ENCODE measurements around the gene SUCLA2.
"Not testable (repeated sequence)": the region's sequence is repeated elsewhere in the genome, so short reads cannot be mapped to it uniquely, and the experiment has no call there.

Gene SUCLA2

DNA sequence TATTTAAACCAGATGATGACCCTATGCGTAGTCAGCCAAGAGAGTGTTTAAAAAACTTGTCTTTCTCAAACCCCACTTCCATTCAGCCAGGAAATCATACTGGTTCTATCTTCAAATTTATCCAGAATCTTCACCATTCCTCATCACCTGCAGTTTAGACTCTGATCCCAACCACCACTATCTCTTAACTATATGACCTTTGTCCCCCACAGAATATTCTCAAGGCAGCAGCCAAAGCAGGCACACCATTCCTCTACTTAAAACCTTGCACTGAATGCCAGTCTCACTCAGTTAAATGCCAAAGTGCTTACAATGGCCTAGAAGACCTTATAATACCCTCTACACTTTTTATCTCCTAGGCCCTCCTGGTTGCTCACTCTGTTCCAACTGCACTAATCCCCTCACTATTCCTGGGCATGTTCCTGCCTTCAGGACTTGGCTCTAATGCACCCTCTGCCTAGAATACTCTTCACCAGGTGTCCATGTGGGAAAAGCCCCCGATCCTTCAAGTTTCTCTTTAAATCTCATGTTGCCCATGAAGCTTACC, 10.1 kb downstream of the SUCLA2 start:
- DNase-seq = no peak

DNA sequence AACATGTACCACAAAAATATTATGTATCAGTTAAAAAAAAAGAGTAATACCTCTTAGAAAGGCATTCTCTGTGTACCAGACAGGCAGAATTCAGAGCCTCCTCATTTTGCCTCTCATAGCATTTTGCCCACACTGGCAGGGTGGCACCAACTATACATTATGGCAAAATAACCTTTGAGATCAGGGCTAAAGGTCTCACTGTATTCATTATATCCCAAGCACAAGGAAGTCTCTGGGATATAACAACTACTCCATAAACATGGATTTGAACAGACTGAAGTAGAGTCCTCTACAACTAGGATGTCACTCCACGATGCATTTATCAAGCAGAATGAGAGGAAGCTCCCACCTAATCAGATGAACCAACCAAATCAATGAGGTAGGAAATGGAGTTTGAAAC, 10.6 kb downstream of the SUCLA2 start:
- no peak for DNase-seq

DNA sequence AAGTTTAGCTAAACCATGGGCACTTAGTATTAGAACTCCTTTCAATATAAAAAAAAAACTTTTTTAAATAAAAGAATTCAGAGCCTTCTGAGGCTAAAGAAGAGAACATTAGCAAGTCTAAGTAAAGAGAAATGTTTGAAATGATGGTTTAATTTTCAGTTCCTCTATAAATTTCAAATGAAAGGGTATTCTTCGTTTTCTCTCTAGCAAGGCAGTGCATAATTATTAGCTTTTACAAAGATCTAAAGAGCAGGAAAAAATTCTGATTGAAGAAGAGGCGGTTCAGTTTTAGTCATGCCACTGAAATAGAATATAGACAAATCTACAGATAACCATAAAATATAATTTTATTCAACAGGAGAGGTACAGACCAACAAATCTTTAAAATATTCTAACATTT, 18.0 kb downstream of the SUCLA2 start:
- DNase-seq = no peak

DNA sequence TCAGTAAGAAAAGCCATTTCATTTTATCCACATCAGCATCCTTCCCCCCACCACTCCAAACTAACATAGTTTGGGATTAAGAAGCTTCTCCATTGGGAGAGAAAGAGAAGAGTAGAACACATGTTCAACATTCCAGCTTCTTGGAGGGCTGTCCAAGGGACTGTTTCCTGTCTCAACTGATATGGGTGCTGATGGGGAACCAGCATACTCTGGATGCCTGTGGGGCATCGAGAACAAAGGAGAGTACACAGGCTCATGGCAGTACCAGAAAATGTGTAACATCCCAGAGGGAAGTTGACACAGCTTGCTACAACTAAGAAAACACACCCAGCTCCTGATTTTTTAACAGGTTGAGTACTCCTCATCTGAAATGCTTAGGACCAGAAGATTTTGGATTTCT, 24.7 kb downstream of the SUCLA2 start:
- no peak for DNase-seq

DNA sequence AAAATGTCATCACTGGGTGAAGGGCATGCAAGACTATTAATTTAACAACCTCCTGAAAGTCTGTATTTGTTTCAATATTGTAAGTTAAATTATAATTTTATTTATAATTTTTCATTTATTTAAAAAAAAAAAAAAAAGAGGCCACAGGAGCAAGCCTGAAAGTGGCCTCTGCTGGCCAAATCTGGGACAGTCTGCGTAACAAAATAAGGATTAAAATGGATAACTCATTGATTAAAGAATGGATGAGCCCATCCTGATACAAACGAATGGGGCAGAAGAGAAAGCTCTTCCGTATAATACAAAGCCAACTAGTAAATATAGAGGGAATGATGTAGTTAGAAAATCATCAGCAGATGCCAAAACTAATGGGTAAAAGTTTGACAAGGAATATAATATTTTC, 36.2 kb downstream of the SUCLA2 start:
- DNase-seq = no peak

DNA sequence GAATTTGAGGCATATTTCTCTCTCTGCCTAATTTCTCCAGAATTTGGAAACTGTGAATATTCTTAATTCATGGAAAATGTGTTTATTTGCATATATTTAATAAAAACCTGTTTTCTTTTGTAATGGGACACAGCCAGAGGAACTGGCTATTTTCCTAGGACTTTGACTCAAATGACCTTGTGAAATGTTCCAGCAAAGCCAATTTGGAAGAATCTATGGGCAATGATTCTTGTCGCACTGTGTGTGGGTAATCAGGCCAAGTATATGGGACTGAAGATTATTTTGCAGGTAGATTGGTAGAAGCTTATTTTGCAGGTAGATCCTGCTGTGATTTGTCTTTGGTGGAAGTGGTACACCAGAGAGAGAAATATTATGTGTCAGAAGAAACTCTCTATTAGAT, 38.8 kb downstream of the SUCLA2 start:
- DNase-seq = no peak

DNA sequence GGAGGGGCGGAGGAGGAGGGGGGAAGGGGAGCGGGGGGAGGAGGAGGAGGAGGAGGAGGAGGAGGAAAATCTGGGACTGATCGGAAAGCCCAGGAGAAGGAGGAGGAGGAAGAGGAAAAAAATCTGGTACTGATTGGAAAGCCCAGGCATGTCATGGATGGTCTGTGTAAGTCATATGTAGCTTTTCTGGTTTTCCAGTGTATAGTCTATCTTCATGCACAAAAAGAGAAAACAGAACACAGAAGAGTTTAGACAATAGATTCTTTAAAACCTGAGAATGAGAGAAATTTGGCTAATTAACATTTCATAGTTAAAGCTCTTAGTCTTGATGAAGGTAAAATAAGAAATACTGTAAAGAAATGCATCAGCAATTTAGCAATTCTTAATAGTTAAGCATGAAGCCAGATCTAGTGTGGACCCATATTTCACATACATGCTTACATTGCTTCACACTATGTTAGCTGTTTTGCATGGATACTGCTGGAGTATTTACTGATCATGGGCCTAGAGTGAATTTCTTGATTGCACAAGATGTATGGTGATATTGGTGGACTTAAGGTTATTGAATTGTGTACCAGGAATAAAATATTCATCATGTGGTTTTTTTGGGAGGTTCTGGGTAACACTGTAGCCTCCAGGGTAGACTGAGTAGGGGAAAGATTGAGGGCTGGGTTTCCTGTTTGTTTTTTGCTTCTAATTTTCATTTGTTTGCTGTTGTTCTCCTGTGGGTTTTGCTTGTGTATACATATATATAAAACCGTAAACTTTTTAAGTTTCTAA, 41.4 kb downstream of the SUCLA2 start:
- DNase-seq = no peak

DNA sequence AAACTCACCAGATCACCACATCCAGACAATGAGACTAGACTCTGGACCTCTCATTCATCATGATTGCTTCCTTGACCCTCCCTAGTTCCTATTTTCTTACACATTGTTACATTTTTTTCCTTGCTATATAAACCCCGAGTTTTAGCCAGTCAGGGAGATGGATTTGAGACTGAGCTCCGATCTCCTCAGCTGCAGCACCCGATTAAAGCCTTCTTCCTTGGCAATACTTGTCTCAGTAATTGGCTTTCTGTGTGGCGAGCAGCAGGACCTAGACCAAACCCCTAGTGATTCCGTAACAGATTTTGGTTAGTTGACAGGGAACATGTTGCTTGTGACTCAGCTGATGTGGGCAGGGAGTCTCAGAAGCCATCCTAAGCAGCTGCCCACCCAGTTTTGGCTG, 44.0 kb downstream of the SUCLA2 start:
- no peak for DNase-seq

DNA sequence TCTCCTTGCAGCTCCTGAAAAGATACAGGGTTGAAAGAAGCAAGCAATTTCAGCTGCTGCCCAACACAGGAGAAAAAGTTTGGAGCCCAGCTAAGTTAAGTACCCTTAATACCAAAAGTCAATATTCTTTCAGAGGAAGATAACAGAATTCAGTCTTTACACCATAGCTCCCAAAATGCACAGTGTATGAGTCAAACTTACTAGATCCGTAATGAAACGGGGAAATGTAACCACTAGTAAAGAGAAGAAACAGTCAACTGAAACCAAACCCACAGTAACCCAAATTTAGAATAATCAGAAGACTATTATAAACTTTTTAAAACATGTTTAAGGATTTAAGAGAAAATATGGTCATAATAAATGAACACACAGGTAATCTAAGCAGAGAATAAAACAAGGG, 45.2 kb downstream of the SUCLA2 start:
- no peak for DNase-seq

DNA sequence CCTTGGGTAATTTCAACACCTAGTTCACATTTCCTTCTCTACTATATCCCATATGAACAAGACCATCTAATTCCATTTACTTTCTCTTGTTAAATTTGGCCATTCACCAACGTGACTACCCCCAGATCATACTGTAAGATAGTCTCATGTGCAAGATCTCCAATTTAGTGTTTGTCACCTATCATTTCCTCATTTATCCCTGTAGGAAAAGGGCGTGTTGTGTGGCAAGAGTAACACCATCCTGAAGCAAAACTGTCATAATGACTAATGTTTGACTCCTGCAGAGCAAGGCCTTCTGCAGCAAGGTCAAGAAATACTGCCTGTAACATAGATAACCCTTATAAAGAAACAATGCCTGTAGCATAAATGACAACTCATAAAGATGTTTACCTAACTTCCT, 51.3 kb downstream of the SUCLA2 start:
- DNase-seq = no peak

DNA sequence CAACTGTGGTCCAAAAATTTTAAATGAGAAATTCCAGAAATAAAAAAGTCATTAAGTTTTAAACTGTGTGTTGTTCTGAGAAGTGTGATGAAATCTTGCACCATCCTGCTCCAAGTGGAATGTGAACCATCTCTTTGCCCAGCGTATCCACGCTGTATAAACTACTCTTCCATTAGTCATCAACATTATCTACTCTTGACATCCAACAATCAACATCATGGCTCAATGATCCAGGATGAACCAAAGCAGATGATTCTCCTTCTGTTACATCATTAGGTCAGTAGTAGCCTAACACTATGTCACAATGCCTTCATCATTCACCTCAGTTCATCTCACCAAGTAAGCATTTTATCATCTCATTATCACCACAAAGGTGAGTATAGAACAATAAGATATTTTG, 55.3 kb downstream of the SUCLA2 start:
- no peak for DNase-seq

DNA sequence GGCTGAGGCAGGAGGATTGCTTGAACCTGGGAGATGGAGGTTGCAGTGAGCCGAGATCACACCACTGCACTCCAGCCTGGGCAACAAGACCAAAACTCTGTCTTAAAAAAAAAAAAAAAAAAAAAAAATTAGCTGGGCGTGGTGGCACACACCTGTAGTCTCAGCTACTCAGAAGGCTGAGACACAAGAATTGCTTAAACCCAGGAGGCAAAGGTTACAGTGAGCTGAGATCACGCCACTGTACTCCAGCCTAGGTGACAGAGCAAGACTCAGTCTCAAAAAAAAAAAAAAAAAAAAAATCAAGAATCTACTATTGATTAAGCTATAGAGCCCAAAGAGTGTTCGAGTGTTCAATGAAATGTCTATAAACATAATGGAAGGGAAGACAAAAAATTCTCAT, 55.9 kb downstream of the SUCLA2 start:
- not testable (repeated sequence) for DNase-seq

DNA sequence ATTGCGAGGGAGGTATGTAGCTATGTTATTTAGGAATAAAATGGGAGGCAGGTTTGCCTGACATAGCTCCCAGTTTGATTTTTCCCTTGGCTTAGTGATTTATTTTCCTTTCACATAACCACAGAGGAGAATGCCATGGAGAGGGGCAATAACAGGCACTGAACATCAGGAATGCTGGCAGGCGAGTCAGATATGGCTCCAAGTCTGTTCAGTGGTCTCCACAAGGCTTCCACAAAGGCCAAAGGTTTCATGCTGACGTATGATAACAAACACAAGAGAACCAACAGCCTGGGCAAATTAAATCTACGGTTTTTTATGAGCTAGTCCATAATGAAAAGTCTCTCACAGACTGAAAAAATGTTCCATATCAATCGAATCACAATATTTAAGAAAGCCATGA, 66.7 kb downstream of the SUCLA2 start:
- no peak for DNase-seq

DNA sequence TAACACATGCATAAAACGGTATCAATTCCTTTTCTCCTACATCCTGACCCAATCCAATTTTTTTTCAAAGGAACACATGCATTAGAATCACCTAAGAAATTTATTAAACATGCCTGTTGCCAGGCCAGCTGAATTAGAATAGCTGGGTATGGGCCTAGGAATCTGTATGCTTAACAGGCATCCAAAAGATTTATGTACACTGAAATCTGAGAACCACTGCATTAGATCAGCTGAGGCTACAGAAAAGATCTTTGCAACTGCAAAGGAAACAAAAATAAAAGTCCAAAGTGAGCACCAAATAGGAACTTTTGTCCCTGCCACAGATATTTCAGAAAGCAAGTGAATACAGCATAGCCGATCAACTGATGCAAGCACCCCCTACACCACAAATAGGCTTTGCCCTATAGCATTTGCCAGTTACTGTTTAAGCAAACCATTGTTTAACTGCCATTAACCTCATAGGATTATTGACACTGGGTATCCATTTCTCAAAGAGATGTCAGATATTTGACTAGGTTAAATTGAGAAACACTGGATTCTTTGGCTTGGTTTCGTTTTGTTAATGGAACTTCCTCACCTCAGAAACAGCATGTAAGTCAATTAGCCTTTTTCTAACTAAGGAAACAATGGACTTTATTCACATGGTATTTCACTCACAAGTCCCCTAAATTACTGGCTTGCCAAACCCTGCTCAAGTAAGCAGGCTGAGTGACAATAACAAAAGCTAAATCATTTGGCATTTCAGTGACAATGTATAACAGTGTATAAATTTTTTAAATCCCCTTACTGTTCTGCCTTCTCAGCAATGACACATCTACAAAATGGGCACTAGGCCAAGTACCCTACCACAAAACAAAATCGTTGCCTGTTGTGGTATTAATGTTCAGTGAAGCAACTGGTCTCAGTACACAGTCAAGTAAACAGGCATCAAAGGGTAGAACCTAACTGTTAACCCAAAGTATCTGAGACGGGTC, 67.8 kb downstream of the SUCLA2 start:
- DNase-seq = no peak

DNA sequence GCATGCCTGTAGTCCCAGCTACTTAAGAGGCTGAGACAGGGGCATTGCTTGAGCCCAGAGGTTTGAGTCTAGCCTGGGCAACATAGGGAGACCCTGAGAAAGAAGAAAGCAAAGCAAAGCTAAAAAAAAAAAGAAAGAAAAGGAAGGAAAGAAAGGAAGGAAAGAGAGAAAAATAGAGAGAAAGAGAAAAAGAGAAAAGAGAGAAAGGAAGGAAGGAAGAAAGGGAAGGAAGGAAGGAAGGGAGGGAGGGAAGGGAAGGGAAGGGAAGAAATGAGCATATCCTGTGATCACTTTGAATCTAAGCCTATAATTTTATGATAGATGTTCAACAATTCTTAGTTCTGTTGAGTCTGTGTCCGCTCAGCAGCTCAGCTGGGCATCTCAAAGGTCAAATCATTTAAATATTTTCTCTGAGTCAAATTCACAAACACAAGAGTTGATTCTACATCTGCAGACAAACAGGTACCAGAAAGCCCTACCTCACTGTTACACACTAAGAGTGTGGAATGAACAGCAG, 70.4 kb downstream of the SUCLA2 start:
- DNase-seq = no peak

DNA sequence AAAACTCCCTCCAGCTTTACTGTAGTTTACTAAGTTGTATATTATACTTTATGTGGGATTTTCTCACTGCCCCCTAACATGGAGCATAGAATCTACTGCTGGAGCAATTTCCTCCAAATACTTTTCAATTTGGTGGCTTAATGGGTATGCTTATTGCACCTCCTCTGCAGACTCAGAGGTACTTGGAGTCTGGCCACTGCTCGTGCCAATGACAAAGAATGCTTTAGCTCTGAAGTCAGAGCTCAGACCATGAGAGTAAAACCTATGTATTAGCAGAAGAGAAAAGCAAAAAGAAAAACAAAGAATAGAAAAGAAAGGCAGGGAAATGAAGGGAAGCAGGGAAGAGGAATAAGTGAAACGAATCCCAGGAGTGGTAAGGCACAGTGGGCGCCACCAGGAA, 71.9 kb downstream of the SUCLA2 start:
- DNase-seq = no peak

DNA sequence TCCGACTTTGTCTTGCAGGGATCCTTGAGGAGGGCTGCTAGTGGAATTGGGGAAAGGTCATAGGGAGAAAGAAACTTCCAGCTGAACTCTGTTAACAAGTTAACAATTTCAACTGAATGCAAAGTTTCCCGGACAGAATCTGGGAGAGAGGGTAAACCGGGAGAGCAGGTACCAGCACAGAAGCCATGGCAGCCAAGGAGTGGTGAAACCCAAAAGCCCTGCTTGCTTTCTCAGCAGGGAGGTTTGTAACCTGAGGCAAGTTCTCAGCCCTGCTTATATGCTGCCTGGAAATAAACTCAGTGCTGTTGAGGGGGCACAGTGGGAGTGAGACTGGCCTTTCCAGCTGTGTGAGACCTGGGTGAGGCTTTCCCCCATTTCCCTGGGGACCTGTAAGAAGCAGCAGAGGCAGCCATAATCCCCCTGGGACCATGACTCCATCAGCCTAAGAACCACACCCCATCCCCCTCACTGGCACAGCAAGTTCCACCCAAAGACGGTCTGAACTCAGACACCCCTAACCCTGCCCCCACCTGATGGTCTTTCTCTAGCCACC, 84.0 kb downstream of the SUCLA2 start:
- no peak for DNase-seq

DNA sequence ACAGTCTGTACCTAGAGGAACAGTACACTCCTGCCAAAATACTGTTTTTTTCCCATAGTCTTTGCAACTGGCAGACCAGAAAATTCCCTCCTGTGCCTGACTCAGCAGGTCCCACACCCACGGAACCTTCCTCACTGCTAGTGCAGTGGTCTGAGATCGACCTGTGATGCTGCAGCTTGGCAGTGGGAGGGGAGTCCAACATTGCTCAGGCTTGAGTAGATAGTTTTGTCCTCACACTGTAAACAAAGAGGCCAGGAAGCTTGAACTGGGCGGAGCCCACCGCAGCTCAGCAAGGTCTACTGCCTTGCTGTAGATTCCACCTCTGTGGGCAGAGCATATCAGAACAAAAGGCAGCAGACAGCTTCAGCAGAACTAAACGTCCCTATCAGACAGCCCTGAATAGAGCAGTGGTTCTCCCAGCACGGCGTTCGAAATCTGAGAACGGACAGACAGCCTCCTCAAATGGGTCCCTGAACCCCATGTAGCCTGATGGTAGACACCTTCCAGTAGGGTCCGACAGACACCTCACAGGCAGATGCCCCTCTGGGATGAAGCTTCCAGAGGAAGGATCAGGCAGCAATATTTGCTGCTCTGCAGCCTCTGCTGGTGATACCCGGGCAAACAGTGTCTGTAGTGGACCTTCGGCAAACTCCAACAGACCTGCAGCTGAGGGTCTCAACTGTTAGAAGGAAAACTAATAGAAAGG, 92.7 kb downstream of the SUCLA2 start:
- no peak for DNase-seq

DNA sequence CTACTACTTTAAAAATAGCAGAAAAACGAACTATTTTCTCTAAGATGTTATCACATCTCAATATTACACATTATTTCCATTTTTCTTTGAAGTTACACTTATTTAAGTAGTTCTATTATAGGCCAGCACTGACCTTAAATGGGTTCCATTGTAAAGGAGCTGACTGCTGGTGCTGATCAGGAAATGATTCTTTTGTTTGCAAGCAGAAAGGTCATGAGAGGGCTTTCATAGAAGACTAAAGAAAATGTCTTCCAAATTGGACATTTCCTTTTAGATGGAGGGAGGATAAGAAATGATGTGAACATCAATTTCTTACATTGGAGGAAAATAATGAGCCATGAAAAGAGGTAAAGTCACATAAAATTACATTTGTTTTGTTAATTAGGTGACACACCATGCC, 96.2 kb downstream of the SUCLA2 start:
- no peak for DNase-seq

DNA sequence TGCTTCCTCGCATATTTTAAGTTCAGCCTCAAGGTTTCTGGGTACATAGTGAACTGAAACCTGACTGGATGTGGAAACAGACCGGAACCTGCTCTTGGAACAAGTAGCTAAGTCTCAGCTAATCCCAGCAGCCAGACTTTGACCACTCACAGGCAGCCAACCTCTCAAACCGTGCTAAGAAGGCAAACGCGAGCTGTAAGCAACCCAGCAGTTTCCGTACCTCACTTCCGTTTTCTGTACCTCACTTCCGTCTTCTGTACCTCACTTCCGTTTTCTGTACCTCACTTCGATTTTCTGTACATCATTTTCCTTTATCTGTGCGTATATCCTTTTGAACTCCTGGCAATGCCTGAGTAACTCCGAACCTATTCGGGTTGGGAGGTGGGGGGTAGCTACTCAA, 96.8 kb downstream of the SUCLA2 start:
- DNase-seq = no peak

DNA sequence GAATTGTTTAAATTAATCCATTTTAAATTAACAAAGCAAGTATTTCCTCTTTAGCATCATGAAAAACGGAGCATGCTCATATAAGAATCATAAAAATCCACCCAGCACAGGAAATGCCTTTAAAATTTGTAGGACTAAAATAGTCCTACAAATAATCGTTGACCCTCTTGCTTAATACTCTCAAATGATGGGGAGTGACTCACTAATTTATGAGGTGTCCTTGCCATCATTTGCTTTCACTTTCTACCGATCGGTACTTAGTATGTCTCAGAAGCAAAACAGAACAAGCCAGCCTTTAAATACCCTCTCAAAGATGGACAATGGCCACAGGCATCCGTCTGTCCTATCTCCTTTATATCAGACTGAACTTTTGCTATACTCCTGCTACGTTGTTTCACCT, 97.2 kb downstream of the SUCLA2 start:
- no peak for DNase-seq

DNA sequence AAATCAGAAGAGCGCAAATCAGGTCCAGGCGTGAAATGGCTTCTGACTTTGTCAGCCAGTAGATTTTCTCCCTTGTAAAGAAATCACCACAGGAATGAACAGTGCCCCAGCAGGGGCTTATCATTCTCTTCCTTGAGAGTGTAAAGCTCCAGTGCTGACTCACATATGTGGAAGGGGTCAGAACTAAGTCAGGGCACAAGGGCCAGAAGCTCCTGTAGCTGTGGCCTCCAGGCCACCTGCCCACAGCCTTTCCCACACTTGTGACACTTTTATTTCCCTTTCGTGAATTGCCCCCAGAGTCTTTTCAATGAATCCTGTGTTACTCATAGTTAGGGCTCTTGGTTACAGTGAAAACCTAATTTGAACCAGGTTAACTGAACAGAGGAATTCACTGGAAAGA, 99.6 kb downstream of the SUCLA2 start:
- DNase-seq = no peak

DNA sequence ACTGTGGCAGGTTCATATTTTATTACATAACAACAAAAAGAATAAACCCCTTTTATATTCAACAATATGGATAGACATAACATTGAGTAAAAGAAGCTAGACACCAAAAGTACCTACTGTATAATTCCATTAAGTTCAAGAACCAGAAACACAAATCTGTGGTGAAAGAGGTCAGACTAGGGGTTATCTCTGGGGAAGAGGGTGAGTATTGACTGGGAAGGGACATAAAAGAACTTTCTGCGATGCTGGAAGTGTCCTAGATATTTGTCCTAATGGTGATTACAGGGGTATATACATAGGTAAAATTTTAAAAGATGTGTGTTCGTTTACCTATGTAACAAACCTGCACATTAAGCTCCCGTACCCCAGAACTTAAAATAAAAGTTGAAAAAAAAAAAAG, 103.0 kb downstream of the SUCLA2 start:
- DNase-seq = no peak

Measured in NCI-H1694 (cell line).